SK-N-MC (cell line): ENCODE data around the gene ZNF467.

Experiments used
- EZH2 ChIP-seq: fragments of 200-600 bp; sonication (generic); IDR thresholded peaks from one replicate; pipeline ENCODE4 v1.6.1; 2017; ENCODE audit warnings: antibody characterized with exemption
- FOXP2 ChIP-seq: optimal IDR thresholded peaks from 2 replicates; pipeline ENCODE3; 2011; ENCODE audit warnings: mild to moderate bottlenecking, moderate library complexity; ENCODE audit not compliant: insufficient read depth; ENCODE audit errors: extremely low read length, control extremely low read depth
- POLR2AphosphoS5 ChIP-seq: IDR thresholded peaks from 2 replicates; pipeline ENCODE4 v1.6.1; 2012; ENCODE audit warnings: mild to moderate bottlenecking, low read depth, low read length, borderline replicate concordance

DNA sequence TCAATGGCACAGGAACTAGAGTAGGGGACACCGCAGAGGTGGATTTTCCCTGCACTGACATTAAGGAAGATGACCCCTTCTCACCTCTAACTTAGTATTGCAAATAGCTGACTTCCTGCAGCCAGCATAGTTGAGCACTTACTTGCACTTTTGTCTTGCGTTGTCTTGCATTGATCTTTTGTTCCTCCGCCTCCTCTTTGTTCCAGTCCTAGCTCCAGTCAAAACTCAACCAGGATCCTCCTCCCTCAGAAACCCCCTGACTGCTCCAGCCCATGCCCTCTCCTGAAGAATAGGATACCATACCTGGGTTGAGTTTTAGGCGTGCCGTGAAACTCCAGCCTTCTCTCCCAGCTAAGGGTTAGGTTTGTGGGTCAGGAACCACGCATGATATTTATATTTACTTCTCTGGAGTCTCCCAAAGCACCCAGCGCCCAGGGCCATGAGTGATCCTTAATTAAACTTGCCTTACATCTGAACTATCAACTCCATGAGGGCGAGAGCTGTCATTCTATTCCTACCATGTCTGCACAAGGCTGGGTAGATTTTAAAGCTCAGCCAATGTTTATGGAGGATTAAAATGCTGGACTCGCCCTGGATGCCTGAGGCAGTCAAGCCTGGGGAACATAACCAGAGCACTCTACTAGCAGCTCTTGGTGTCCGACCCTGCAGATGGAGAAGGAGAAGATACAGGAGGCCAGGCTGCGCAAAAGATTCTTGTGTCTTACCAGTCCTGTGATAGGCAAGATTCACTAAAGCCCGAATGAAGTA is 14.1 kb downstream of the ZNF467 start:
- TF ChIP-seq EZH2 (no peak), POLR2AphosphoS5 (no peak), FOXP2 (no peak)
